ENCODE measurements around the gene CKLF.

Gene CKLF

GRCh38 chr16:66519482-66520373 is 32.6 kb upstream of the CKLF start:
- no peak for DNase-seq

- DNase-seq, result no peak
Measured at GRCh38 chr16:66520406-66521170, 31.8 kb upstream of the CKLF start.

GRCh38 chr16:66521252-66521713 is 31.1 kb upstream of the CKLF start:
- no peak for DNase-seq

GRCh38 chr16:66521951-66522771 is 30.2 kb upstream of the CKLF start:
- DNase-seq, result peak; percentile 86

GRCh38 chr16:66522816-66523590 is 29.4 kb upstream of the CKLF start:
- no peak for DNase-seq

- no peak for DNase-seq
Measured at GRCh38 chr16:66523861-66524354, 28.5 kb upstream of the CKLF start.

- no peak for DNase-seq
Measured at GRCh38 chr16:66524601-66525164, 27.7 kb upstream of the CKLF start.

- DNase-seq, result no peak
Measured at GRCh38 chr16:66525396-66526180, 26.8 kb upstream of the CKLF start.

- DNase-seq, result no peak
Measured at GRCh38 chr16:66528294-66528693, 24.1 kb upstream of the CKLF start.

- DNase-seq, result no peak
Measured at GRCh38 chr16:66529475-66529874, 22.9 kb upstream of the CKLF start.

GRCh38 chr16:66534376-66534799 is 18.0 kb upstream of the CKLF start:
- DNase-seq, result no peak

GRCh38 chr16:66536525-66536924 is 15.9 kb upstream of the CKLF start:
- no peak for DNase-seq

- DNase-seq, result no peak
Measured at GRCh38 chr16:66537236-66537635, 15.1 kb upstream of the CKLF start.

- DNase-seq, result no peak
Measured at GRCh38 chr16:66538910-66539309, 13.5 kb upstream of the CKLF start.

- no peak for DNase-seq
Measured at GRCh38 chr16:66539623-66540469, 12.5 kb upstream of the CKLF start.

- DNase-seq, result no peak
Measured at GRCh38 chr16:66541388-66542355, 10.7 kb upstream of the CKLF start.

- no peak for DNase-seq
Measured at GRCh38 chr16:66542396-66542795, 10.0 kb upstream of the CKLF start.

- DNase-seq, result no peak
Measured at GRCh38 chr16:66543541-66543940, 8.8 kb upstream of the CKLF start.

Data from stimulated activated CD4-positive, alpha-beta T cell treated with anti-CD3 and anti-CD28 coated beads, Interleukin-4, amount 100 ng/mL, for 1 hour (primary cell).